ELF-1 (cell line): ENCODE data around the gene PTPRD.

Experiments used
- DNase-seq: peaks from one replicate; pipeline ENCODE4 v3.0.0-alpha.2; 2016; ENCODE audit warnings: low read depth, low spot score

PTPRD gene

DNA sequence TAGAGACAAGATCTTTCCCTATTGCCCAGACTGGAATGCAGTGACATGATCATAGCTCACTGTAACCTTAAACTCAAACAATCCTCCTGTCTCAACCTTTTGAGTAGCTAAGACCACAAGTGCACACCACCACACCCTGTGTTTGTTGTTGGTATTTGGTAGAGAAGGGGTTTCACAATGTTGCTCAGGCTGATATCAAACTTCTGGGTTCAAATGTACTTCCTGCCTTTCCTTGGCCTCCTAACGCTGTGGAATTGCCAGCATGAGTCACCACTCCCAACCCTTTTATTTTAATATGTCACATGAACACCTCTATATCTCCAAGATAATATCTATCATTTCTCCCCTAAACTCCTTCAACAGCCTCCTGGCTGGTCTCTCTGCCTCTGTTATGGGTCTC lies 719.0 kb downstream of the PTPRD start:
- DNase-seq: no peak

- no peak for DNase-seq
Observed at GRCh38 chr9:9892217-9892616, 720.6 kb downstream of the PTPRD start.

DNA sequence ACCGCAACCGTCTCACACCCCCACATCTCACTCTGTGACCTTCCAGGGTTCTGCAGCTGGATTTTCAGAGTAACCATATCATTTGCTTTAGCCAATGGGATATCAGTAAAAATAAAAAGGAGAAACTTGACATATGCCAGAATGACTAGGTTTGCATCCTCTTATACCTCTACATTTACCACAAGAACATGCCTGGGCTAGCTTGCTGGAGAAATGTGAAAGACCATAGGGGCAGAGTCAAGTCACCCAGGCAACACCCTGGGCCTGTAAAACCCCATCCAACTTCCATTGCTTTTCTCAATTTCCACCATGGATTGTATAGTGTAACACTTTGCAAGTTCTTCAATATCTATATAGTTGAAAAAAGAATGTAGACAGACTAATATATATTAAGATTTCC lies 731.1 kb downstream of the PTPRD start:
- DNase-seq: no peak

GRCh38 chr9:9874270-9874669 lies 738.5 kb downstream of the PTPRD start:
- DNase-seq: no peak

DNA sequence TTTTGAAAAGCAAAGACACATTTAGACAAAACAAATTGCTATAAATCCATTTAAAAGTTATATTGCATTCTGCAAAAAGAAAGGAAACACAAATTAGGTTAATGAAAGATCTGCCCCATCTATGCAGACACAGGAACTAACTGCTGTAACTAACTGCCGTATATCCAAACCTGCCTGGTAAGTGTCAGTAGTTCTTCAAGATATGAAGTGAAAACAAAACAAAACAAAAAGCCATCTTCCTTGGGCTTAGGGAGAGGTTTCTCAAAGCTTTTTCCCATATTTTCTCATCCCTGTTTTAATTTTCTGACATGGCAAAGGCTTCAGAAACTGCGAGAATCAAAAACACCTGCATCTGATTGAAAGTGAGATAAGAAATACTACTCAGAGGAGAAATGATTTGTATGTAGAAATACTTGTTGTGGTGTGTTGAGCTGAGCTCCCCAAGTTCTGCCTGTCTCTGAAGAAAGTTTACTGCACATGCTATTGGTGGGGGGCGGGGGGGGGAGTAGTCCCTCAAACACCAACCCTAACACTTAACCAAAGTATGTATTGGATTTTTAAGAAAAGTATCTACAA lies 750.5 kb downstream of the PTPRD start:
- no peak for DNase-seq

DNA sequence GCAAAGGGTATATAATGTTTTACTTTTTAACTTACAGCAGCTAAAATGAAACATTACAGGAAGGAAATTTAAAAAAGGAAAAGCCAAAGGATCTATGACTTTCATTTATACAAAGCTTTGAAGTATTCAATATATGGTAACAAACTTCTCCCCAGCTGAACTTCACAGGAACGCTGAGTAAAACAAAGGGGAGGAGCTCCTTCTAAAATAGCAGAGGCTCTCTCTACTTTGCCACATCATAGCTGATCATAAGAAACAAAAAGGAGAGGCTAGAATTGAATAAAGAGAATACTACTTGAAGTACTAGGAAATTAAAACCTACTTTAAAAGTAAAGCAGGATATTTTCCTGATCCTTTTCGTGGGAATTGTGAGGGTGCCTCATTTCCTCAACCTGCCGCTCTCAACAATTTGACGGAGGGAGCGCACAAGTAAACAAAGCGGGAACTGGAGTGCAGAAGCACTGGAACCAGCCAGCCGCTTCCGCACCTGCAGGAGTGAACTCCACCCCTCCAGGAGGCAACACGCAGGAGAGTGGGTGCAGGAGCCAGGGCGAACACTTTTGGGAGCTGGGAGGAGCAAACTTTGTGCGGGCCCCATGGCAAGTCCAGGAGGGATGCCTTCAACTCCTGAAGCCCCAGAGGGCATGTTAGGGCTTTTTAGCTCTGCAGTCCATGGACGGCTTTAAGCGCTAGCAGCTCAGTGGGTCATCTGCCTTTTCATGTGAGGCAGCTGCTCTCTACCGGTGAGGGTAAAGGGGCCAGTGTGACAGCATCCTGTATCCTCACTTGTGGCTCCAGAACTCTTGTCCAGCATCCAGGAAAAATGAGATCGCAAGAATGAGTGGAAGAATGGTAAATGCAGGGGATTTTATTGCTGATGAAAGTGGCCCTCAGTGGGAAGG lies 757.4 kb downstream of the PTPRD start:
- DNase-seq: peak; percentile 45

DNA sequence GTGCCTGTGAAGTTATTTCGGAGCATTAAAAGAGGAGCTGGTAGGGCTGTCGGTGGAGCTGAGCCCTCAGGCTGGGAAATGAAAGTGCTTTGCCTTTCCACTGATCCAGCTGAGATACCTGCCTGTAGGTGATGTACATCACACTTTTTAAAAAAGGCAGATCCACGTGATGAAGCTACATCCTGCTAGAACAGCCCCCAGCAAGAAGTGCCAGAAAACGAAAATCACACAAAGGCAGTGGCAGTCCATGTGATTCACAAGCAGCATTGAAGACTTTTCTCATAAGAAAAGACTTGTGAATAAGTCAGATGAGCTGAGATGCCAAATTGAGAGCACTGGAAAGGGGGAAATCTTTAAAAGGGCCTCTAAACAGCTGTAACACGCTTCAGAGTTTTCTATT lies 765.1 kb downstream of the PTPRD start:
- peak; percentile 24 for DNase-seq

DNA sequence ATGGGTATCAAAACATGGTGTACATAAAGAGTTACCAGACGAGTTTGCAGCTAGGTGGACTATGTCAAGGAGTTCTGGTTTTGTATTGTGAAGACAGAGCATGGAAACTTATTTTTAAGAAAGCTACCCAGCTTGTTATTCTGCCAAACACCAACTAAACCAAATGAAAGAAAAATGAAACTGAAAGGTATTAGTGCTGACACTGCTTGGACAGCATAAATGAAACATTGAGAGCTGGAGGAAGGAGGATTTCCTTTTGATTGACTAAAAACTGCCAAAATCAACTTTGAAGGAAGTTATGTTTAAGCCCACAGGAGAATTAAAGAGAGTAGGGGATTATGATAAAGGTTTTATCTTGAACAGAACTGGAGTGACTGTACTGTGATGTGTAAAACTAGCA lies 766.2 kb downstream of the PTPRD start:
- DNase-seq: no peak

GRCh38 chr9:9820436-9820835 lies 792.4 kb downstream of the PTPRD start:
- no peak for DNase-seq

- no peak for DNase-seq
Observed at GRCh38 chr9:9819886-9820285, 792.9 kb downstream of the PTPRD start.

DNA sequence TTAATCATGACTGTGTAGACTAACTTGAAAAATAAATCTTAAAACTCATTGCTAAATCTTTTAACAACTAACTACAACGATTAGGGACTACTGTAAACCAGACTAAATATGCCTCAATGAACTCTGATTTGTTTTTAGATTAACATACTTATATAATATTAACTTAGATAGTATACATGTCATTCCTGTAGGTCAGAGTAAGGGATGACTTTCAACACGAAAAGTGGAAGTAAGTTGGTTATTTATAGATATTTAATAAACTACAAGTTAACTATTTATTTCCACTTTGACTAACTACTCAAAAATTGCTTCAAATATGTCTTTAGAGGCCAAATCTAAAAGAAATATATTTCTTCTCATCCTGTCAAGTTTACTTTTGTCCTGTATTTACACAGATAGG lies 795.6 kb downstream of the PTPRD start:
- no peak for DNase-seq

- no peak for DNase-seq
Observed at GRCh38 chr9:9804109-9804508, 808.7 kb downstream of the PTPRD start.

DNA sequence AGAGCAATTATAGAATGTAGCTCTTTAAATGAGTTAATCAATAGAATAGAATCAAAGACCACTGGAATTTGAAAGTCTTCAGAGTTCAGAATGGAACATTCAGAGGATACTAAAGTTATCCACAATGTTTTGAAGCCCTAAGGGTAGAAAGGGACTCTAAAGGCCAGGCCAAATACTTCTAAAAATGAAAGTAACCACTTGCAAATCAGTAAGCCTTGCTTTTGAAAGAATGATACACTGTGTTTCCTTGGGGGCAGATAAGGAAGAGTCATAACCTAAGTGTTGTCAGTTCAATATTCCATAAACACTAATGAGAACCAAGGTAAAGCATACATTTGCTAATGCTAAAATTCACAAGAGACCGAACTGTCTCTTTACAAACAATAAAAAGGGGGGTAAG lies 813.5 kb downstream of the PTPRD start:
- no peak for DNase-seq

DNA sequence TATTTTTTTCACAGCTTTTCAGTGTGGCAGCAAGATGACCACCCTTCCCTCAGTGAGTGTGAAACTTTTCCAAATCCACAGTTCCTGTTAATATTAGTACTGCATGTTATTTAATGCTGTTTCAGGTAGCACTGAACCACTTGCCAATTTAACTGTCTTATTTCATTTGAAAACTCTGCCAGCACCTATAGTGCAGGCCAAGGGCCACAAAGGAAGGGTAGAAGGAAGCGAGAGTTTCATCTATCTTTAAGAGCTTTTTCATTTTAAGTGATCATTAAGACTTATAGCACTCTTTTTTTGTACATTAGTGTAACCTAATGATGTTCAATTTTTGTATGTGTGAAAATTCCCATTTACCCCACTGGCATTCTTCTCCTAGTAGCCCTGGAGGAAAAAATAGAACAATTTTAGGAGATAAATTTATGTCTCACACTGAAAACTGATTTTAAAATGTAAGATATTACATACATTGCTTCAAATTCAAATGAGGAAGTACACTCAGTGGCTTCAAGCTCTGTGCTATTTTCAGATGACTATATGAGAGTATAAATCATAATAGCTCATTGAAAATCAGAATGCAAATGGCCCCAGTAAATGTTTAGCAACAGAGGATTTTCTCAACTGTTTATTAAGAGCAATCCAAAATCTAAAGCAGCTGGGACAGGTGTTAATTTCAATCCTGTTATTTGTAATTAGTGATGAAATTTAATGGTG lies 820.5 kb downstream of the PTPRD start:
- DNase-seq: no peak

DNA sequence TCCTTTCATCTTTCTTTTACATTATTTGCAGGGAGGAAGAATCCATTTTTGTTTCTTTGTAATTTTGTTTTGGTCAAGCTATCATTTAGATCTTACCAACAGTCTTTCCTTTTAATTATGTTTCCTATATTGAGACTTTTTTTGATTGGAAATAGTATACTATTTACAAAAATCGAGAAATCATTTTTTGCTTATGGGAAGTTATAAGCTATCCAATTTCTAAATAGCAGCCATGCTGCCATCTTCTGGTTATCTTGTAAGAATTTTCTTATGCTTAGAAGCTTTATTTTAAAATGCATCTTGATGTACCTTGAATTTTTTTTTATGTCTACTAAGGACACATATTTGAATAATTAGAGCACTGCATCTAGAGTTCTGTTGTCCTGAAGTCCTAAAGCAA lies 821.2 kb downstream of the PTPRD start:
- DNase-seq: no peak

DNA sequence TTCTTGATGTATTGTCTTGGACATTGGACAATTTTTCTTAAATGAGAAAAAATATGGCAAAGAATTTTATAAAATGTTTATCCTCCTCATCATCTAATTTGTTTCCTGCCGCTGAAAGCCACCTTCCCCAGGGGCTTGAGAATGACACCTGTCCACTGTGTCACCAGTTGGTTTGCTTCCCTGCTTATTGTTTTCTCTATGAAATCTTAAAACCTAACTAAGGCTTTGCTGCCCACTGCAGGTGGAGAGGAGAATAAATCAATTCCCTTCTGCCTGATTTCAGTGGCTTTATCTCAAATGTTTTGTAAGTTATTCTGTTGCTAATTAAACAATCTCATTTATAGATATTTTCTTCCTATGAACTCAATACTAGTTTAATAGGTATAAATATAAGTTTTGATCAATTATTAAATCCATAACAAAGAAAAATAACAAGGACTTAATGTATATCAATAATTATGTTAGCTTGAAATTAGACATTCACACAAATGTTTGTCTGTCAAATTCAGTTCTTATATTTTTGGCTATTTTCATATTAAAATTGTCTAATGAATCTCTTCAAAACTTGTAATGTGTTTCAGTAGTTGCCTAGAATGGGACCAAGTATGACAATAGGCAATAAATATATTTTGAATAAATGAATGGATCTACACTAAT lies 822.5 kb downstream of the PTPRD start:
- DNase-seq: peak; percentile 6

GRCh38 chr9:9783711-9784110 lies 829.1 kb downstream of the PTPRD start:
- no peak for DNase-seq

- DNase-seq: no peak
Observed at GRCh38 chr9:9783211-9783610, 829.6 kb downstream of the PTPRD start.

DNA sequence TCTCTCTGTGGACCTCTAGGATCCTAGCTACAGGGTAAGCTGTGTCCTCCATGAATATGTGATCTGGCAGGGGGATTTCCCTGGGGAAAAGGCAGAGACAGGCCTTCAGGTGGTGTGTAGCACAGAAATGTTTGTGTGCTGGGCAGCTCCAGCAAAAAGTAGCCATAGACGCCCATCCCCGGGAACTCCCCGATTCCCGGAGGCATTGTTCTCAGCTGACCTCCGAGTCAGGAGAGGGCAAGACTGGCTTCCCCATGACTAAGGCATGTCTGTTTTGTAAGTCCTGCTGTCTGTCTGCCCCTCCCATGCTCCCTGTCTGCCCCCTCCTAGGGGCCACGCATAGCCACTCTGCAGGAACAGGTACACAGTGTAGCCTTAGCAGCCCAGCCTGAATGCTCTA lies 834.5 kb downstream of the PTPRD start:
- no peak for DNase-seq

GRCh38 chr9:9774471-9774870 lies 838.3 kb downstream of the PTPRD start:
- no peak for DNase-seq

DNA sequence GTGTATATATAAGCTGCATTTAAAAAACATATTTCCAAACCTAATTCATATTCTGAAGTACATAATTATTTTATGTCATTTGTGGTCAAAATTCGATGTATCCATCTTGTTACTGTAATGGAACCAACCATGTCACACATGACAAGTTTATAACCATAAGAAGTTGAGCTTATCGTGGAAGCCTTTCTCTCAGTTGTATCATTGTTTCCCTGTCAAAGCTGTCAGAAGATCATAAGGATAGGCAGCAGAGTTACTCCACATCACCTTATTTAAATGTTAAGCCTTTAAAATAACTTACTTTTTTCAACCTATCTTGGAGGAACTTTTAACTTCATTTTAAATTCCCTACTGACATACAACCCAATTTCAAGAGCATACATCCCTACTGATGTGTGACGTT lies 841.5 kb downstream of the PTPRD start:
- no peak for DNase-seq

GRCh38 chr9:9764821-9765220 lies 848.0 kb downstream of the PTPRD start:
- DNase-seq: no peak
